Endothelial cell of umbilical vein (primary cell): ENCODE results near the gene H2BK1.
A peak's percentile ranks its signal among the peaks of the same experiment; 100 is the strongest.

Experiments
- EZH2 ChIP-seq: IDR thresholded peaks from 2 replicates; pipeline ENCODE4 v1.6.1; 2012; ENCODE audit warnings: borderline replicate concordance, low read depth, mild to moderate bottlenecking, moderate library complexity, low read length, inconsistent platforms; ENCODE audit not compliant: severe bottlenecking
- FOS ChIP-seq: IDR thresholded peaks from 2 replicates; pipeline ENCODE4 v1.6.1; 2011; ENCODE audit warnings: mild to moderate bottlenecking, low read length, moderate library complexity, borderline replicate concordance; ENCODE audit not compliant: insufficient read depth
- JUN ChIP-seq: IDR thresholded peaks from 2 replicates; pipeline ENCODE4 v1.6.1; 2011; ENCODE audit warnings: borderline replicate concordance, low read depth; ENCODE audit not compliant: insufficient read length, insufficient read depth
- MYC ChIP-seq: IDR thresholded peaks from one replicate; pipeline ENCODE4 v1.6.1; 2011; ENCODE audit warnings: mild to moderate bottlenecking, low read depth, low read length
- POLR2A ChIP-seq: IDR thresholded peaks from 2 replicates; pipeline ENCODE4 v1.6.1; 2012; ENCODE audit warnings: low read depth, mild to moderate bottlenecking, control low read depth, low read length
- POLR2AphosphoS5 ChIP-seq: IDR thresholded peaks from 2 replicates; pipeline ENCODE4 v1.6.1; 2012; ENCODE audit warnings: low read depth, mild to moderate bottlenecking, control low read depth, low read length, moderate library complexity; ENCODE audit not compliant: insufficient read depth
- TF ChIP-seq, protein P1 (sequence below), 2 donors: IDR thresholded peaks; 1 replicate in 1 of 2; 2 replicates in 1 of 2; pipeline ENCODE4 v1.5.1; 2011; ENCODE audit warnings: low read length in 2 of 2, mild to moderate bottlenecking in 2 of 2, moderate library complexity in 2 of 2, control low read depth in 1 of 2, inconsistent platforms in 1 of 2, low read depth in 1 of 2; ENCODE audit not compliant: insufficient read depth in 1 of 2; ENCODE audit errors: extremely low read depth in 1 of 2
- TF ChIP-seq, protein P2 (sequence below): IDR thresholded peaks from 2 replicates; pipeline ENCODE4 v1.6.1; 2011; ENCODE audit not compliant: insufficient read depth, insufficient read length

DNA sequence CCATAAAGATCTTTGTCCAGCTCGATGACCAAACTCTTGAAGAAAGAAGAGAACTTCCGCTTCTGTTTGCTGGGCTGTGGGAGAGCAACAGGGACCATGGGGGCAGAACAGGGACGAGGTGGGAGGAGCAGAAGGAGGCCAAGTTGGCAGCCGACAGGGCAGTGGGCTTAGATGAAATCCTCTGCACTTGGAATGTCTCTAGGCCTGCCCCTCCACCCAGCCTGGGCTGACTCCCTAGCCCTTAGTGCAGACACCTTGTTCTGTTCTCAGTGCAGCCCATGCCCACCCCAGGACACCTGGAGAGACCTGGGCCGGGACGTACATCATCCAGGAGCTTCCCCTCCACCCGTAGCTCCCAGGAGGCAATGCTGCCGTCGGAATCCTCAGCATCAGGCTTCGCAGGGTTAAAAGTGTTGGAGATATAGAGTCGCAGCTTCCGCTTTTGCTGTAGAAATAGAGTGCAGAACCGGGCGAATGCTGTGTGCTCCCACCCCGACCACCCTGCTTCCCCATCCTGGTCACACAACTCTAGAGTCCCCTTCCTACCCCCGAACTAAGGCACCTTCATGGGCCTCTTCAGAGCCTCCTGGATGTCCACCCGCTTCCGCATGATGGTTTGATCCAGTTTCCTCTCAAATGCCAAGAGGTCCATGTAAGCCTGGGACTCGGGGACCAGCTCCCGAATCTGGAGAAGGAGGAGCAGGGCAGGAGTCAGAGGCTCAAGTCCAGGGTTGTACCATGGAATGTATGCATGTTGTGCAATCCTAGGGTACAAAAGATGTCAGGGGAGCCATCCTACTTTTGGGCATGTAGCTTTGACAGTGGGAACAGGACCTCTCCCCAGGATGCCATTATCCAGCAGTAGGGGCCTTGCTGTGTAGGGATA, 32.1 kb upstream of the H2BK1 start:
- TF ChIP-seq, protein P1, sequence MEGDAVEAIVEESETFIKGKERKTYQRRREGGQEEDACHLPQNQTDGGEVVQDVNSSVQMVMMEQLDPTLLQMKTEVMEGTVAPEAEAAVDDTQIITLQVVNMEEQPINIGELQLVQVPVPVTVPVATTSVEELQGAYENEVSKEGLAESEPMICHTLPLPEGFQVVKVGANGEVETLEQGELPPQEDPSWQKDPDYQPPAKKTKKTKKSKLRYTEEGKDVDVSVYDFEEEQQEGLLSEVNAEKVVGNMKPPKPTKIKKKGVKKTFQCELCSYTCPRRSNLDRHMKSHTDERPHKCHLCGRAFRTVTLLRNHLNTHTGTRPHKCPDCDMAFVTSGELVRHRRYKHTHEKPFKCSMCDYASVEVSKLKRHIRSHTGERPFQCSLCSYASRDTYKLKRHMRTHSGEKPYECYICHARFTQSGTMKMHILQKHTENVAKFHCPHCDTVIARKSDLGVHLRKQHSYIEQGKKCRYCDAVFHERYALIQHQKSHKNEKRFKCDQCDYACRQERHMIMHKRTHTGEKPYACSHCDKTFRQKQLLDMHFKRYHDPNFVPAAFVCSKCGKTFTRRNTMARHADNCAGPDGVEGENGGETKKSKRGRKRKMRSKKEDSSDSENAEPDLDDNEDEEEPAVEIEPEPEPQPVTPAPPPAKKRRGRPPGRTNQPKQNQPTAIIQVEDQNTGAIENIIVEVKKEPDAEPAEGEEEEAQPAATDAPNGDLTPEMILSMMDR (IDR thresholded peaks at IDR 0.05; ENCODE audit: extremely low read depth in 1 of 2, insufficient read depth in 1 of 2, low read depth in 1 of 2, low read length in 2 of 2) = no peak
- TF ChIP-seq POLR2A (peak; percentile 4), POLR2AphosphoS5 (peak; percentile 5), EZH2 (no peak), JUN (no peak), FOS (no peak), MYC (no peak)
- TF ChIP-seq, protein P2, sequence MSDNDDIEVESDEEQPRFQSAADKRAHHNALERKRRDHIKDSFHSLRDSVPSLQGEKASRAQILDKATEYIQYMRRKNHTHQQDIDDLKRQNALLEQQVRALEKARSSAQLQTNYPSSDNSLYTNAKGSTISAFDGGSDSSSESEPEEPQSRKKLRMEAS = no peak
